Left hindlimb (tissue), 1 donor: ENCODE data around the gene DTHD1.

Source experiments
- DNase-seq: peaks from one replicate; pipeline ENCODE4 v3.0.0-alpha.2; 2018

DTHD1 gene

GRCh38 chr4:36281384-36282106 is at the start of gene DTHD1:
DTHD1 (plus strand) TSS chr4:36281616; CDS start chr4:36281759, 143 bp downstream.
- DNase-seq = no peak

GRCh38 chr4:36233567-36234266 is 47.7 kb upstream of the DTHD1 start:
- no peak for DNase-seq

- DNase-seq = no peak
Observed at GRCh38 chr4:36235306-36235705, 46.1 kb upstream of the DTHD1 start.

- no peak for DNase-seq
Observed at GRCh38 chr4:36236159-36236558, 45.3 kb upstream of the DTHD1 start.

- no peak for DNase-seq
Observed at GRCh38 chr4:36237366-36238313, 43.8 kb upstream of the DTHD1 start.

- no peak for DNase-seq
Observed at GRCh38 chr4:36241771-36242170, 39.6 kb upstream of the DTHD1 start.

GRCh38 chr4:36242629-36243354 is 38.6 kb upstream of the DTHD1 start:
- DNase-seq = no peak

GRCh38 chr4:36243355-36244256 is 37.8 kb upstream of the DTHD1 start:
- DNase-seq = peak; percentile 62

GRCh38 chr4:36244257-36245082 is 36.9 kb upstream of the DTHD1 start, which contains the start of gene ARAP2:
ARAP2 (minus strand) TSS chr4:36244514; CDS start chr4:36229486, 15,028 bp downstream.
- DNase-seq = peak; percentile 45

GRCh38 chr4:36249610-36250009 is 31.8 kb upstream of the DTHD1 start:
- DNase-seq = no peak

GRCh38 chr4:36251983-36252382 is 29.4 kb upstream of the DTHD1 start:
- DNase-seq = no peak

- no peak for DNase-seq
Observed at GRCh38 chr4:36254371-36254770, 27.0 kb upstream of the DTHD1 start.

GRCh38 chr4:36255577-36255976 is 25.8 kb upstream of the DTHD1 start:
- DNase-seq = no peak

- peak; percentile 49 for DNase-seq
Observed at GRCh38 chr4:36256398-36256891, 25.0 kb upstream of the DTHD1 start.

- no peak for DNase-seq
Observed at GRCh38 chr4:36260731-36261130, 20.7 kb upstream of the DTHD1 start.

GRCh38 chr4:36264207-36264826 is 17.1 kb upstream of the DTHD1 start:
- no peak for DNase-seq

GRCh38 chr4:36267486-36268268 is 13.7 kb upstream of the DTHD1 start:
- no peak for DNase-seq

- no peak for DNase-seq
Observed at GRCh38 chr4:36269101-36269500, 12.3 kb upstream of the DTHD1 start.
